HEK293 (cell line): ENCODE data around the gene PUM1.

Experiments used
- AEBP2 ChIP-seq: fragments of 450-650 bp; formaldehyde crosslinking; IDR thresholded peaks from 2 replicates; pipeline ENCODE4 v1.5.1; 2016; ENCODE audit warnings: missing biosample characterization, missing genetic modification characterization, borderline replicate concordance
- EGR2 ChIP-seq: fragments of 450-650 bp; formaldehyde crosslinking; IDR thresholded peaks from 2 replicates; pipeline ENCODE4 v1.5.1; 2016; ENCODE audit warnings: low read depth, missing biosample characterization, missing genetic modification characterization
- GLI2 ChIP-seq: fragments of 450-650 bp; formaldehyde crosslinking; IDR thresholded peaks from 2 replicates; pipeline ENCODE4; 2017; ENCODE audit warnings: missing biosample characterization, missing genetic modification characterization, low read depth, borderline replicate concordance
- KLF1 ChIP-seq: fragments of 450-650 bp; formaldehyde crosslinking; IDR thresholded peaks from 2 replicates; pipeline ENCODE4 v1.5.1; 2016; ENCODE audit warnings: missing biosample characterization, missing genetic modification characterization
- KLF10 ChIP-seq: fragments of 450-650 bp; IDR thresholded peaks from 2 replicates; pipeline ENCODE4 v1.5.1; 2018; ENCODE audit warnings: missing biosample characterization, mild to moderate bottlenecking, missing genetic modification characterization
- KLF7 ChIP-seq: fragments of 450-650 bp; formaldehyde crosslinking; IDR thresholded peaks from 2 replicates; pipeline ENCODE4 v1.5.1; 2016; ENCODE audit warnings: missing biosample characterization, missing genetic modification characterization, borderline replicate concordance
- KLF9 ChIP-seq: fragments of 450-650 bp; formaldehyde crosslinking; IDR thresholded peaks from 2 replicates; pipeline ENCODE4 v1.5.1; 2016; ENCODE audit warnings: missing biosample characterization, missing genetic modification characterization, low read depth
- WT1 ChIP-seq: fragments of 450-650 bp; formaldehyde crosslinking; IDR thresholded peaks from 2 replicates; pipeline ENCODE4 v1.5.1; 2016; ENCODE audit warnings: missing biosample characterization, missing genetic modification characterization
- ZBTB10 ChIP-seq: fragments of 450-650 bp; formaldehyde crosslinking; IDR thresholded peaks from 2 replicates; pipeline ENCODE4 v1.5.1; 2016; ENCODE audit warnings: missing biosample characterization, missing genetic modification characterization
- ZBTB20 ChIP-seq: fragments of 450-650 bp; formaldehyde crosslinking; IDR thresholded peaks from 2 replicates; pipeline ENCODE4 v1.5.1; 2016; ENCODE audit warnings: missing biosample characterization, missing genetic modification characterization
- ZBTB26 ChIP-seq: fragments of 450-650 bp; formaldehyde crosslinking; optimal IDR thresholded peaks from 2 replicates; pipeline ENCODE3; 2016; ENCODE audit warnings: missing biosample characterization, mild to moderate bottlenecking, missing genetic modification characterization
- ZBTB44 ChIP-seq: fragments of 450-650 bp; IDR thresholded peaks from 2 replicates; pipeline ENCODE4 v1.5.1; 2018; ENCODE audit warnings: missing biosample characterization, mild to moderate bottlenecking, missing genetic modification characterization
- ZBTB48 ChIP-seq: fragments of 450-650 bp; formaldehyde crosslinking; IDR thresholded peaks from 2 replicates; pipeline ENCODE4 v1.5.1; 2016; ENCODE audit warnings: missing biosample characterization, missing genetic modification characterization
- ZBTB8A ChIP-seq: fragments of 450-650 bp; formaldehyde crosslinking; IDR thresholded peaks from 2 replicates; pipeline ENCODE4 v1.5.1; 2016; ENCODE audit warnings: missing biosample characterization, missing genetic modification characterization
- ZFHX2 ChIP-seq: fragments of 450-650 bp; formaldehyde crosslinking; conservative IDR thresholded peaks from 2 replicates; pipeline ENCODE4 v1.5.1; 2016; ENCODE audit warnings: missing biosample characterization, missing genetic modification characterization
- ZNF133 ChIP-seq: fragments of 450-650 bp; formaldehyde crosslinking; IDR thresholded peaks from 2 replicates; pipeline ENCODE4 v1.5.1; 2016; ENCODE audit warnings: missing biosample characterization, missing genetic modification characterization
- ZNF138 ChIP-seq: fragments of 450-650 bp; formaldehyde crosslinking; IDR thresholded peaks from 2 replicates; pipeline ENCODE4 v1.5.1; 2016; ENCODE audit warnings: missing biosample characterization, missing genetic modification characterization, borderline replicate concordance
- ZNF174 ChIP-seq: fragments of 450-650 bp; formaldehyde crosslinking; IDR thresholded peaks from 2 replicates; pipeline ENCODE4 v1.5.0; 2017; ENCODE audit warnings: missing biosample characterization, mild to moderate bottlenecking, missing genetic modification characterization
- ZNF280D ChIP-seq: fragments of 450-650 bp; formaldehyde crosslinking; IDR thresholded peaks from 2 replicates; pipeline ENCODE4 v1.5.1; 2016; ENCODE audit warnings: missing biosample characterization, missing genetic modification characterization
- ZNF354C ChIP-seq: fragments of 450-650 bp; formaldehyde crosslinking; IDR thresholded peaks from 2 replicates; pipeline ENCODE4 v1.5.1; 2016; ENCODE audit warnings: missing biosample characterization, missing genetic modification characterization, low read depth, borderline replicate concordance
- ZNF473 ChIP-seq: fragments of 450-650 bp; formaldehyde crosslinking; IDR thresholded peaks from 2 replicates; pipeline ENCODE4 v1.5.1; 2017; ENCODE audit warnings: missing biosample characterization, missing genetic modification characterization
- ZNF571 ChIP-seq: fragments of 450-650 bp; formaldehyde crosslinking; IDR thresholded peaks from 2 replicates; pipeline ENCODE4 v1.5.0; 2017; ENCODE audit warnings: missing biosample characterization, missing genetic modification characterization
- ZNF621 ChIP-seq: fragments of 450-650 bp; formaldehyde crosslinking; IDR thresholded peaks from 2 replicates; pipeline ENCODE4 v1.5.1; 2017; ENCODE audit warnings: missing biosample characterization, missing genetic modification characterization
- ZNF658 ChIP-seq: fragments of 450-650 bp; formaldehyde crosslinking; IDR thresholded peaks from 2 replicates; pipeline ENCODE4; 2016; ENCODE audit warnings: missing biosample characterization, missing genetic modification characterization
- ZSCAN30 ChIP-seq: fragments of 450-650 bp; IDR thresholded peaks from 2 replicates; pipeline ENCODE4 v1.5.1; 2018; ENCODE audit warnings: missing biosample characterization, mild to moderate bottlenecking, missing genetic modification characterization, moderate library complexity
- ZSCAN4 ChIP-seq: fragments of 450-650 bp; formaldehyde crosslinking; IDR thresholded peaks from 2 replicates; pipeline ENCODE4 v1.5.1; 2017; ENCODE audit warnings: missing biosample characterization, missing genetic modification characterization

The PUM1 gene

GRCh38 chr1:30907481-30908315 is 157.8 kb downstream of the PUM1 start (continued):
- TF ChIP-seq ZBTB48 (tag by site-specific recombination) (0 out of 2 replicates have a peak, but pooled peaks have one; percentile 37), AEBP2 (tag by site-specific recombination) (no peak), GLI2 (no peak), ZBTB26 (tag by site-specific recombination) (peak; percentile 31), ZSCAN4 (tag by site-specific recombination) (0 out of 2 replicates have a peak, but pooled peaks have one; percentile 9), ZNF571 (tag by site-specific recombination) (no peak), KLF10 (peak; percentile 90), KLF9 (tag by site-specific recombination) (peak; percentile 96), ZSCAN30 (no peak), ZNF133 (no peak), ZNF138 (tag by site-specific recombination) (no peak), ZNF354C (tag by site-specific recombination) (no peak), ZBTB10 (tag by site-specific recombination) (peak; percentile 77), ZBTB44 (no peak), KLF1 (peak; percentile 98), ZBTB8A (peak; percentile 39; the same call in 1 of the 2 replicates), ZBTB20 (peak; percentile 52; the same call in 1 of the 2 replicates), ZNF658 (tag by site-specific recombination) (no peak), ZFHX2 (tag by site-specific recombination) (peak; percentile 99), ZNF174 (tag by site-specific recombination) (no peak), WT1 (tag by site-specific recombination) (peak; percentile 51), ZNF473 (tag by site-specific recombination) (no peak), ZNF621 (tag by site-specific recombination) (peak; percentile 47; the same call in 1 of the 2 replicates), ZNF280D (tag by site-specific recombination) (no peak), KLF7 (tag by site-specific recombination) (no peak), EGR2 (tag by site-specific recombination) (peak; percentile 99)
